ENCODE results near the gene FAM174B.

DNA sequence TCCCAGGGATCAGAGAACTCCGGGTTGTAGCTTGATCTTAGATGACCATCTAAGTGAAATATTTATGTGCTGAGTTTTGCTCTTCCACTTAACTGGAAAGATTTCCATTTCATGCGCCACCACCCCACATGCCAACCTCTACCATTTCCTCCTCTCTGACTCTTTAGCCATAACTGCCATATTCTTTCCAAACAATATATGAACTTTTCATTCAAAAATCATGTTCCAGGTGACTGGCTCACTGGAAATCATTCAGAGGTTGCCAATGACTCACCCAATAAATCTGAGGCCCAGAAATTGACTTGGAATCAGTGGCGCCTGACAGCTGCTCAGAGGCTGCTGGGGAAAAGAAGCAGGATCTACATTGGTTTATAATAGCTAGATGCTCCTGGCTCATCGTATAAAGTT lies 31.6 kb upstream of the FAM174B start:
- TF ChIP-seq HDAC2 (IDR thresholded peaks at IDR 0.05), result no peak
- TF ChIP-seq CTCF (IDR thresholded peaks at IDR 0.05 in 2 of 3, conservative IDR thresholded peaks at IDR 0.05 in 1 of 3; ENCODE audit: control insufficient read depth in 2 of 3, extremely low read depth in 1 of 3, insufficient read depth in 1 of 3, low read depth in 3 of 3, low read length in 3 of 3), result no peak
- TF ChIP-seq MAX (IDR thresholded peaks at IDR 0.05; ENCODE audit: low read depth, low read length), result no peak
- no peak for TF ChIP-seq EP300 (IDR thresholded peaks at IDR 0.05; ENCODE audit: borderline replicate concordance in 1 of 2, control insufficient read depth in 1 of 2, low read depth in 2 of 2, low read length in 2 of 2)
- TF ChIP-seq POLR2A (IDR thresholded peaks at IDR 0.05; ENCODE audit: low read depth, low read length), result no peak
- TF ChIP-seq RFX5 (IDR thresholded peaks at IDR 0.05; ENCODE audit: low read depth, low read length), result no peak
- TF ChIP-seq SPI1 (IDR thresholded peaks at IDR 0.05; ENCODE audit: borderline replicate concordance, insufficient read depth, low read depth, low read length), result no peak
- no peak for TF ChIP-seq MYC (IDR thresholded peaks at IDR 0.05; ENCODE audit: insufficient read depth, insufficient read length, insufficient replicate concordance, low read length, severe bottlenecking)
- TF ChIP-seq GABPA (IDR thresholded peaks at IDR 0.05; ENCODE audit: low read depth), result no peak
- no peak for TF ChIP-seq KDM1A (IDR thresholded peaks at IDR 0.05; ENCODE audit: borderline replicate concordance)
- TF ChIP-seq TAF1 (IDR thresholded peaks at IDR 0.05; ENCODE audit: borderline replicate concordance, low read depth, low read length), result no peak
- no peak for TF ChIP-seq ZNF592 (IDR thresholded peaks at IDR 0.05)
